Suprapubic skin (tissue), 4 donors: ENCODE results near the gene YARS1. TPM values are rescaled to one million over a fixed set of nuclear protein-coding genes. Genes with fewer than 3 reads are reported as not detected.

Experiments
- DNase-seq, 2 donors: peaks; one replicate each; pipeline ENCODE4 v3.0.0-alpha.2; 2019; ENCODE audit warnings: low spot score in 2 of 2
- H3K27ac ChIP-seq: fragments of 200-600 bp; sonication (generic); one replicate; pipeline ENCODE4 v1.5.1; 2019
- H3K27me3 ChIP-seq: fragments of 200-600 bp; sonication (generic); one replicate; pipeline ENCODE4 v1.5.1; 2019
- H3K36me3 ChIP-seq: fragments of 200-600 bp; sonication (generic); one replicate; pipeline ENCODE4 v1.5.1; 2019
- H3K4me1 ChIP-seq: fragments of 200-600 bp; sonication (generic); one replicate; pipeline ENCODE4 v1.5.1; 2019
- H3K4me3 ChIP-seq: fragments of 200-600 bp; sonication (generic); one replicate; pipeline ENCODE4 v1.5.1; 2019; ENCODE audit warnings: mild to moderate bottlenecking
- H3K9me3 ChIP-seq: fragments of 200-600 bp; sonication (generic); one replicate; pipeline ENCODE4 v1.5.1; 2019
- EP300 ChIP-seq: sonication (generic); formaldehyde crosslinking; IDR thresholded peaks from one replicate; pipeline ENCODE4 v1.6.1; 2017; ENCODE audit warnings: antibody characterized with exemption
- POLR2A ChIP-seq, 2 donors: fragments of 450-650 bp; IDR thresholded peaks; one replicate each; pipeline ENCODE4 v1.6.1; 2017; ENCODE audit warnings: antibody characterized with exemption in 2 of 2, mild to moderate bottlenecking in 2 of 2, moderate library complexity in 2 of 2
- POLR2AphosphoS5 ChIP-seq, 3 donors: sonication (generic); formaldehyde crosslinking; IDR thresholded peaks; one replicate each; pipeline ENCODE4 v1.6.1; 2017; ENCODE audit warnings: antibody characterized with exemption in 3 of 3
- WGBS: methylation state at CpG from one replicate; pipeline ENCODE4 v1.1.5; 2018; 5-methylcytosine and 5-hydroxymethylcytosine counted together
- total RNA-seq, 4 donors: library from RNA; depleted of rRNA; stranded (reverse); fragments of >200 nt; gene quantifications; one replicate each; pipeline ENCODE4 v1.1.0, GENCODE V29; 2016
- TF ChIP-seq, protein P1 (sequence below), 2 donors: fragments of 200-600 bp in 1 of 2; fragments of 450-650 bp in 1 of 2; sonication (generic) in 1 of 2; IDR thresholded peaks; one replicate each; pipeline ENCODE4 v1.5.1; 2016 to 2019; ENCODE audit warnings: antibody characterized with exemption in 2 of 2, mild to moderate bottlenecking in 1 of 2, moderate library complexity in 1 of 2

YARS1 gene
- total RNA-seq, 4 donors from 2014 or later, result 47.1 to 68.1 (median 50.7) TPM

DNA sequence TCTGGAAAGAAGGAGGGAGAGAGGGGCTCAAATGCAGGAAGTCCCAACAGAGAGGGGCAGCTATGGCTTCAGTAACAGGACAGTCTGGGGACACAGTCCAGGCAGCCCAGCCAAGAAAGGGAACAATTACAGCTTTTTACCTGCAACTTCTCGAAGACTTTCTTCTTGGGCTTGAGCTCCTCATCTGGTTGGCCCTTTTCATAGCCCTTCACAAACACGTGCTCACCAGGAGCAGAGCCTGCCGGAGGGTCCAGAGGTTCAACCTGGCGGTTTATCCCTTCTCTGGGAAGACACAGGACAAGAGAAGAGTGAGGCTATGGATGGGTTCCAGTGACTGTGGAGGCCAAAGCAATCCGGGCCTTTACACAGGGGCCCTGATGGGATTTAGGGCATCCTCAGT lies 37.9 kb downstream of the YARS1 start:
- Histone ChIP-seq H3K27ac (no peak overlapping the region), H3K4me1 (peaks cover 15% of the 10 kb centered on the region), H3K9me3 (no peaks in the 10 kb centered on the region), H3K4me3 (no peak overlapping the region), H3K36me3 (peaks cover 93% of the 10 kb centered on the region), H3K27me3 (no peaks in the 10 kb centered on the region)
- TF ChIP-seq POLR2A (IDR thresholded peaks at IDR 0.05), result no peak
- TF ChIP-seq, protein P1, sequence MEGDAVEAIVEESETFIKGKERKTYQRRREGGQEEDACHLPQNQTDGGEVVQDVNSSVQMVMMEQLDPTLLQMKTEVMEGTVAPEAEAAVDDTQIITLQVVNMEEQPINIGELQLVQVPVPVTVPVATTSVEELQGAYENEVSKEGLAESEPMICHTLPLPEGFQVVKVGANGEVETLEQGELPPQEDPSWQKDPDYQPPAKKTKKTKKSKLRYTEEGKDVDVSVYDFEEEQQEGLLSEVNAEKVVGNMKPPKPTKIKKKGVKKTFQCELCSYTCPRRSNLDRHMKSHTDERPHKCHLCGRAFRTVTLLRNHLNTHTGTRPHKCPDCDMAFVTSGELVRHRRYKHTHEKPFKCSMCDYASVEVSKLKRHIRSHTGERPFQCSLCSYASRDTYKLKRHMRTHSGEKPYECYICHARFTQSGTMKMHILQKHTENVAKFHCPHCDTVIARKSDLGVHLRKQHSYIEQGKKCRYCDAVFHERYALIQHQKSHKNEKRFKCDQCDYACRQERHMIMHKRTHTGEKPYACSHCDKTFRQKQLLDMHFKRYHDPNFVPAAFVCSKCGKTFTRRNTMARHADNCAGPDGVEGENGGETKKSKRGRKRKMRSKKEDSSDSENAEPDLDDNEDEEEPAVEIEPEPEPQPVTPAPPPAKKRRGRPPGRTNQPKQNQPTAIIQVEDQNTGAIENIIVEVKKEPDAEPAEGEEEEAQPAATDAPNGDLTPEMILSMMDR (IDR thresholded peaks at IDR 0.05), result no peak
- no peak for TF ChIP-seq POLR2AphosphoS5 (IDR thresholded peaks at IDR 0.05)
- no peak for TF ChIP-seq EP300
- DNase-seq, result peak in 1 of 2 donors; percentile 18
- WGBS, result 90% methylated on average over 5 of the region's 5 CpGs

DNA sequence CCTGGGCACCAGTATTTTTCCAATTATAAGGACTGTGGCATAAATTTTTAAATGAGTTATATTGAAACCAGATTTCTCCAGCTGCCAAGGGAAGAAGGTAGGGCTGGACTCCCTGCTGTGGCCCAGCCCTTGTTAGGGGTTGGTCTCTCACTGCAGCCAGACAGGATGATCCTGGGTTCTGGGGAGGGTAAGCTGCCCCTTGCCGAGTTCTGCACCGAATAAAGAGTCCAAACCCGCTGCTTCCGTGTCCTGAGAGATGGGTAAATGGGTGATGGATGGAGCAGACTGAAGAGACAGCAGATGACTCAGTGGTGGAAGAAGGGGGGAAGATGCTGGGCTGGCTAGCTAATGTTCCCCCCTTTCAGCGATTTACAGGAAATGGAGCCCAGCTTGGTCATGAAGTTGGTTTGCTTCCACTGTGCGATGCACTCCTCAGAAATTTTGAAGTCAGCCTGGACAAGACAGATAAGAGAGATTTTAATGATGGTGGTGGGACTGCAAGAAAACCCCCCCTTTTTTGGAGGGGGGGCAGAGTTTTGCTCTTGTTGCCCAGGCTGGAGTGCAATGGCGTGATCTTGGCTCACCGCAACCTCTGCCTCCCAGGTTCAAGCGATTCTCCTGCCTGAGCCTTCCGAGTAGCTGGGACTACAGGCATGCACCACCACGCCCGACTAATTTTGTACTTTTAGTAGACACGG lies 41.4 kb downstream of the YARS1 start:
- no peak for TF ChIP-seq POLR2A (IDR thresholded peaks at IDR 0.05)
- TF ChIP-seq POLR2AphosphoS5 (IDR thresholded peaks at IDR 0.05), result no peak
- TF ChIP-seq, protein P1 (IDR thresholded peaks at IDR 0.05), result no peak
- peak in 1 of 2 donors; percentile 20 for DNase-seq
- peaks cover 80% of the 10 kb centered on the region for H3K36me3 ChIP-seq

DNA sequence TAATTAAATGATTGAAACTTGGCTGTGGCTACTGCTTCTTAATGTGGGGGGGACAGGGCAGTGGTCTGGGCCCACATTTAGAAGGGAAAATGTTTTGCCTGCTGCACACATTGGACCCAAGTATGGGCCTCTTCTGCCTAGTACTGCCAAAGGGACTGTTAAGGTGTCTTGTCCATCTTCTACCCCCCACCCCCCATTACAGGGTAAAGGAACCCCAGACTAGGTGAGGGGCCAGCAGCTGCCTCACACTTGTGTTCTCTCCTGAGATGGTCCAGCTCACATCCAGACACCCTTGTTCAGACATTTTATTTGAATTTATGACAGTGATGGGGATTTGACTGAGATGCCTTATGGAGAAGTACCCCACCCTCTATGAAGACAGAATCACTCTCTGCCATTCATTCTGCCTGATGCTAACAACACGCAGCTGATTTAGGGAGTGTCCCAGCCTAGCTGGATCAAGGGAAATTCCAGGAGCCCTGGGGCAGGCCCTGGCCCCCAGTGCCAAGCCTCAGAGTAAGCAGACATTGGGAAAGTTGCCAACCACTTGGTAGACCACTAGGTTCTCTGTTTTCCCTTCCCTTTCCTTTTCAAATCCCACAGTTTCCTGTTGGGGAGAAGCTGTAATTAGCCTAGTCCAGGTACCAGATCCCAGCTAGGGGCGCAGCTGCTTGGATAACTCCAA lies 42.1 kb downstream of the YARS1 start:
- peaks cover 32% of the 10 kb centered on the region for H3K4me1 ChIP-seq
- TF ChIP-seq, protein P1 (IDR thresholded peaks at IDR 0.05), result no peak
- TF ChIP-seq POLR2AphosphoS5 (IDR thresholded peaks at IDR 0.05), result no peak
- TF ChIP-seq POLR2A (IDR thresholded peaks at IDR 0.05), result no peak
- TF ChIP-seq EP300, result no peak
- DNase-seq, result no peak

More for the DNA sequence above, 41.4 kb downstream of the YARS1 start:
- Histone ChIP-seq H3K9me3 (no peaks in the 10 kb centered on the region), H3K4me3 (no peak overlapping the region), H3K27me3 (no peaks in the 10 kb centered on the region), H3K4me1 (peaks cover 32% of the 10 kb centered on the region), H3K27ac (peak overlapping the region; percentile 31)
- 62% methylated on average over 13 of the region's 13 CpGs for WGBS

DNA sequence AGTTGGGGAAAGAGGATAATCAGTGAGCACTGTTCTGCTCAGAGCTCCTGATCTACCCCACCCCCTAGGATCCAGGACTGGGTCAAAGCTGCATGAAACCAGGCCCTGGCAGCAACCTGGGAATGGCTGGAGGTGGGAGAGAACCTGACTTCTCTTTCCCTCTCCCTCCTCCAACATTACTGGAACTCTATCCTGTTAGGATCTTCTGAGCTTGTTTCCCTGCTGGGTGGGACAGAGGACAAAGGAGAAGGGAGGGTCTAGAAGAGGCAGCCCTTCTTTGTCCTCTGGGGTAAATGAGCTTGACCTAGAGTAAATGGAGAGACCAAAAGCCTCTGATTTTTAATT lies 42.7 kb downstream of the YARS1 start:
- Histone ChIP-seq H3K27ac (peak overlapping the region; percentile 31), H3K4me1 (peaks cover 32% of the 10 kb centered on the region)

More for the DNA sequence above, 42.1 kb downstream of the YARS1 start:
- Histone ChIP-seq H3K36me3 (peaks cover 80% of the 10 kb centered on the region), H3K27me3 (no peaks in the 10 kb centered on the region), H3K9me3 (no peaks in the 10 kb centered on the region), H3K4me3 (no peak overlapping the region), H3K27ac (peak overlapping the region; percentile 31)
- WGBS, result 33% methylated on average over 2 of the region's 2 CpGs

More for the DNA sequence above, 42.7 kb downstream of the YARS1 start:
- TF ChIP-seq POLR2A (IDR thresholded peaks at IDR 0.05), result no peak
- TF ChIP-seq, protein P1 (IDR thresholded peaks at IDR 0.05), result no peak
- TF ChIP-seq EP300, result no peak
- no peak for TF ChIP-seq POLR2AphosphoS5 (IDR thresholded peaks at IDR 0.05)
- DNase-seq, result no peak
- Histone ChIP-seq H3K36me3 (peaks cover 79% of the 10 kb centered on the region), H3K27me3 (no peaks in the 10 kb centered on the region), H3K9me3 (no peaks in the 10 kb centered on the region), H3K4me3 (no peak overlapping the region)
